ENCODE data around the gene PARVA. TPM values are rescaled to one million over a fixed set of nuclear protein-coding genes. Genes with fewer than 3 reads are reported as not detected.

PARVA gene
- total and polyA plus RNA-seq, 3 donors from 2014 or later, result 18.7 to 23.7 (median 23.6) TPM

- 86 to 91% methylated on average over 6 of the region's 6 CpGs for WGBS, 2 donors
- TF ChIP-seq, protein P1, sequence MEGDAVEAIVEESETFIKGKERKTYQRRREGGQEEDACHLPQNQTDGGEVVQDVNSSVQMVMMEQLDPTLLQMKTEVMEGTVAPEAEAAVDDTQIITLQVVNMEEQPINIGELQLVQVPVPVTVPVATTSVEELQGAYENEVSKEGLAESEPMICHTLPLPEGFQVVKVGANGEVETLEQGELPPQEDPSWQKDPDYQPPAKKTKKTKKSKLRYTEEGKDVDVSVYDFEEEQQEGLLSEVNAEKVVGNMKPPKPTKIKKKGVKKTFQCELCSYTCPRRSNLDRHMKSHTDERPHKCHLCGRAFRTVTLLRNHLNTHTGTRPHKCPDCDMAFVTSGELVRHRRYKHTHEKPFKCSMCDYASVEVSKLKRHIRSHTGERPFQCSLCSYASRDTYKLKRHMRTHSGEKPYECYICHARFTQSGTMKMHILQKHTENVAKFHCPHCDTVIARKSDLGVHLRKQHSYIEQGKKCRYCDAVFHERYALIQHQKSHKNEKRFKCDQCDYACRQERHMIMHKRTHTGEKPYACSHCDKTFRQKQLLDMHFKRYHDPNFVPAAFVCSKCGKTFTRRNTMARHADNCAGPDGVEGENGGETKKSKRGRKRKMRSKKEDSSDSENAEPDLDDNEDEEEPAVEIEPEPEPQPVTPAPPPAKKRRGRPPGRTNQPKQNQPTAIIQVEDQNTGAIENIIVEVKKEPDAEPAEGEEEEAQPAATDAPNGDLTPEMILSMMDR (IDR thresholded peaks at IDR 0.05), result no peak
- no peak for TF ChIP-seq POLR2A (IDR thresholded peaks at IDR 0.05)
Measured at GRCh38 chr11:12416552-12416951, 39.2 kb downstream of the PARVA start.

DNA sequence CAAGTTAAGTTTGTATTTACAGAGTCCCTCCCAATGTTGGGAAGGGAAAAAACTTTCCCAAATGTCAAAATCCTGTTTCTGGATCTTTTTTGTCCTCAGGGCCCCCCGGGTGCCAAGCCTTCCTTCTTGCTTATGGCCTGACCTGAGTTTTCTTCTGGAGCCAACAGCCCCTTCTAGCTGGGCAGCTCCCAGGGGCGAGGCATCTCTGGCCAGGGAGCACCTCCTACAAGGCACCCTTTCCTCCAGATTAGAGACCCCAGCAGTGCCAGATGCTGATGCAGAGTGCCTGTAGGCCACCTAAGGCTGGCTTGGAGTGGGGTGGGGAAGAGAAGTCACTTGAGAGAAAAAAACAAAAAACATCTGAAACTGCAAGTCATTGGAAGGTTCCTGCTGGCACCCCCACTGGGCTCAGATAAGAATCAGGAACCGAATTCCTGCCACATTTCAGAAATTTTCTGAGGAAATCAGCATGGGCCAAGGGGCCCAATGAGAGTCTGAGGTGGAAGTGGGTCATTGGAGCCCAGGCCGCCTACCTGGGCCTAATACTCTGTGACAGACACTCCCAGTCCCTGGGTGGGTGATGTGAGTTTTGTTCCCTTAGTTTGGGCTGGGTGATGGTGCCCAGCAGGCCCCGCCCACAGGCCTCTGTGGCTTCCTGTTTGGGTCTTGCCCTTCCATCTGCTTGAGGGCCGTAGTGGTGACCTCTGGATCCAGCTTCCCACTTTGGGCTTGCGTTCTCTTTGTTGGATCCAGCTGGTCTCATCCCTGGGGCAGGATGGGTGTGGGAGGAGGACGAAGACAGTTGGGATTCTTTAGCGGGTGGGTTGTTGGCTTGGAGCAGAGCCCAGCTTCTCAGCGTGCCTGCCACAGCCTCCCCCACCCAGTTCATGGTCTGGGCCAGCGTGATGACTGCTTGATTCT lies 40.6 kb downstream of the PARVA start:
- Histone ChIP-seq H3K4me1 (peaks cover 2% of the 10 kb centered on the region), H3K4me3 (no peak overlapping the region), H3K9me3 (no peaks in the 10 kb centered on the region), H3K27me3 (no peaks in the 10 kb centered on the region), H3K27ac (no peak overlapping the region), H3K36me3 (ENCODE audit: low read depth, missing control alignments) (no peaks in the 10 kb centered on the region)
- WGBS, 2 donors, result 67 to 82% methylated on average over 9 to 11 of the region's 11 CpGs
- intact Hi-C loops (cut with DNase I; ENCODE audit: low total_unique reads), result loop anchor here (10.0 kb wide), 1 partner anchor 467 kb away; no protein-coding TSS in a partner anchor
- DNase-seq, result no peak
- no peak for TF ChIP-seq POLR2A (IDR thresholded peaks at IDR 0.05)
- TF ChIP-seq, protein P1 (IDR thresholded peaks at IDR 0.05), result no peak

More at GRCh38 chr11:12416552-12416951, 39.2 kb downstream of the PARVA start:
- H3K27ac ChIP-seq, result no peak overlapping the region
- no peaks in the 10 kb centered on the region for H3K9me3 ChIP-seq
- H3K4me1 ChIP-seq, result peaks cover 10% of the 10 kb centered on the region
- no peak overlapping the region for H3K4me3 ChIP-seq
- no peak for DNase-seq
- intact Hi-C loops (cut with DNase I; ENCODE audit: low total_unique reads), result loop anchor here (10.0 kb wide), 1 partner anchor 468 kb away; no protein-coding TSS in a partner anchor
- H3K36me3 ChIP-seq (ENCODE audit: low read depth, missing control alignments), result no peaks in the 10 kb centered on the region
- no peaks in the 10 kb centered on the region for H3K27me3 ChIP-seq

GRCh38 chr11:12420040-12420439 lies 42.7 kb downstream of the PARVA start:
- 82 to 90% methylated on average over 3 of the region's 3 CpGs for WGBS, 2 donors
- no peak for DNase-seq
- H3K4me3 ChIP-seq, result no peak overlapping the region
- H3K36me3 ChIP-seq (ENCODE audit: low read depth, missing control alignments), result no peaks in the 10 kb centered on the region
- no peaks in the 10 kb centered on the region for H3K9me3 ChIP-seq
- no peak overlapping the region for H3K27ac ChIP-seq
- no peaks in the 10 kb centered on the region for H3K4me1 ChIP-seq
- no peak for TF ChIP-seq POLR2A (IDR thresholded peaks at IDR 0.05)
- TF ChIP-seq, protein P1 (IDR thresholded peaks at IDR 0.05), result no peak
- no peaks in the 10 kb centered on the region for H3K27me3 ChIP-seq
- intact Hi-C loops (cut with DNase I; ENCODE audit: low total_unique reads), result no loop called here

DNA sequence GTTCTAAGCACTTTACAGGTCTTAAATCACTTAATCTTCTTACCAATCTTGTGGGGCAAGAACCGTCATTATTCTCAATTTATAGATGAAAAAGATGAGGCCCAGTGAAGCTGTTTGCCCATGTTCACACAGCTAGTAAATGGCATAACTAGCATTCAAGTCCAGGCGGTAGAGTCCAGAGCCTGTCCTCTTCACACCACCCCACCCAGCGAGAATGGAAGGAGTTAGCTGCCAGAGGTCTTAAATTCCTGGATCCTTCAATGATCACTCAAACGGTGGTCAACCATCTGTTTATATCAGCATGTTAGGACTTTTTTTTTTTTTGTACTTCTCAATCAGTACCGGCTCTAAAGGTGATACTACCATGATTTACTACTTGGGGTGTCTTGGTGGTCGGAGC lies 43.3 kb downstream of the PARVA start:
- Histone ChIP-seq H3K4me1 (no peaks in the 10 kb centered on the region), H3K36me3 (ENCODE audit: low read depth, missing control alignments) (no peaks in the 10 kb centered on the region), H3K27me3 (no peaks in the 10 kb centered on the region), H3K27ac (no peak overlapping the region), H3K4me3 (no peak overlapping the region), H3K9me3 (no peaks in the 10 kb centered on the region)
- TF ChIP-seq POLR2A (IDR thresholded peaks at IDR 0.05), result no peak
- TF ChIP-seq, protein P1 (IDR thresholded peaks at IDR 0.05), result no peak
- intact Hi-C loops (cut with DNase I; ENCODE audit: low total_unique reads), result no loop called here
- DNase-seq, result no peak
- WGBS, 2 donors, result 89 to 92% methylated on average over 6 of the region's 6 CpGs
